ENCODE data around the gene MDM1.

MDM1 gene

DNA sequence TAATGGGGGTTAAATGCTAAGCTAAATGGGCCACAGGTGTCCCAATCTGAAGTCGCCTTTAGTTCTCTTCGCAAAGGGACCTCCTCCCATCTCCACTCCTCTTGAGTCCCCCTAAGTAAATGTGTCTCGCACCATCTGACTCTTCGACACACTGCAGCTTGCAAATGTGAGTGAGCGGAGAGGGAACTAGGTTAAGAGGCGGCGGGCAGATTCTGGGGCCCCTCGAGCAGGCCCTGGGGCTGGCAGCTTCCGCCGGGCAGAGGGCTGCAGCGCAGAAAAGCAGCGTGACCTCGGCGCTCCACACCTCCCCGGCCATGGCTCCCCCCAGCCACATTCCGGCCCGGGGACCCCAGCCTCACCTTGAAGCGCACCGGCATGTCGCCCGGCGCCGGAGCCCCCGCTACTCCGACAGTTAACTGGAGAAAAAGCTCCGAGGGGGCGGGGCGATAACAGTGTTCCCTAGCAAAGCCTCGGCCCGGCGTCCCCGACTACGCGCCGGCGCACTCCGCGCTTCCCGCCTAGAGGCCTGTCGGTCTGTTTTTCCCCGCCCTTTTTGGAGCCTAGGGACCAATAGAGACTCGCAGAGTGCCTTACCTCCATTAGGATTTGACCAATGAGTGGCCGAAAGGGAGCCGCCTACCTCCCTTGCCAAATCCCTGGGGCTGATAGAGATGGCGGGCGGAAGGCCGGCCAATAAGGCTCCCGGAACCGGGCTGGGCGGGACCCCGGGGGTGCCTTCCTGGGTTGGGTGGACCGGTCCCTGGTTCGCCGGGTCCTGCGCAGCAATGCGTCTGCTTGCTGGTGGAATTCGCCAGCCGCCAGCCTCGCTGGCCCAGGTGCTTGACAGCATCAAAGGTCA, at the start of gene MDM1:
TSS of gene MDM1 (minus strand) at position 494 of the 859 bp plus-strand sequence. CDS start at position 377, 117 bp downstream.
- peak; percentile 98 for DNase-seq

GRCh38 chr12:68381476-68382219, 49.5 kb upstream of the MDM1 start:
- no peak for DNase-seq

DNA sequence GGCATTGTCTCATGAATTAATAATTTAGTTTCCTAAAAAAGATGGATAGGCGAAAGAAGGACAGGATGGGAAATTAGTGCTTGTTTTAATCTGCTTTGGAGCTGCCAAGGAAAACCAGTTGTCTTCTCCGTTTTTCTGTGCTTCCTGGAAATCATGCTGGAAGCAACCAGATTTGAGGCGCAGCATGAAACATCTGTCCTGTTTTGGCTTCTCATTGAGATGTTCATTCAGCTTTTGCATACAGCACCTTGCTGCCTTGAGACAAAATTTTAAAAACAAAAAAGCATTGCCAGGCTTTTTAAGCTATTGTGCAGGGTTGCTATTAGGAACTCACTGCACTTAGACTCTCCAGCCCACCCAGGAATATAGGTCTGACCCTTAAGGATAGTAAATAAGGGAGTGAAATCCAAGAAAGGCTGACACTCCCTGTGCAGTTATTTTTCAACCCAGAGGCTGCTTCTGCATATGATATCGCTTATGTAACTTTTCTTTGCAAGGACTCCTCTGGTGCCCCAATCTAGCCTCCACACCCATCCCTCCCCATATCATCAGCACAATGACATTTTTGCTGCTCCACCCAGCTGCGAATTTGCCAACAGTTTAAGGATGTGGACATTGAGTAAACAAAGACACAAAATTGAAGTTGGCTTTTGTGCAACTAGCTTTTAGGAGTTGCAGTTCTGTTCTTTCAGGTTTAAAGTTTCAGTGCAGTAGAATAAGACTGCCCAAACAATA, 46.9 kb upstream of the MDM1 start:
- no peak for DNase-seq

GRCh38 chr12:68377881-68378280, 45.7 kb upstream of the MDM1 start:
- no peak for DNase-seq

GRCh38 chr12:68376901-68377300, 44.7 kb upstream of the MDM1 start:
- DNase-seq = no peak

DNA sequence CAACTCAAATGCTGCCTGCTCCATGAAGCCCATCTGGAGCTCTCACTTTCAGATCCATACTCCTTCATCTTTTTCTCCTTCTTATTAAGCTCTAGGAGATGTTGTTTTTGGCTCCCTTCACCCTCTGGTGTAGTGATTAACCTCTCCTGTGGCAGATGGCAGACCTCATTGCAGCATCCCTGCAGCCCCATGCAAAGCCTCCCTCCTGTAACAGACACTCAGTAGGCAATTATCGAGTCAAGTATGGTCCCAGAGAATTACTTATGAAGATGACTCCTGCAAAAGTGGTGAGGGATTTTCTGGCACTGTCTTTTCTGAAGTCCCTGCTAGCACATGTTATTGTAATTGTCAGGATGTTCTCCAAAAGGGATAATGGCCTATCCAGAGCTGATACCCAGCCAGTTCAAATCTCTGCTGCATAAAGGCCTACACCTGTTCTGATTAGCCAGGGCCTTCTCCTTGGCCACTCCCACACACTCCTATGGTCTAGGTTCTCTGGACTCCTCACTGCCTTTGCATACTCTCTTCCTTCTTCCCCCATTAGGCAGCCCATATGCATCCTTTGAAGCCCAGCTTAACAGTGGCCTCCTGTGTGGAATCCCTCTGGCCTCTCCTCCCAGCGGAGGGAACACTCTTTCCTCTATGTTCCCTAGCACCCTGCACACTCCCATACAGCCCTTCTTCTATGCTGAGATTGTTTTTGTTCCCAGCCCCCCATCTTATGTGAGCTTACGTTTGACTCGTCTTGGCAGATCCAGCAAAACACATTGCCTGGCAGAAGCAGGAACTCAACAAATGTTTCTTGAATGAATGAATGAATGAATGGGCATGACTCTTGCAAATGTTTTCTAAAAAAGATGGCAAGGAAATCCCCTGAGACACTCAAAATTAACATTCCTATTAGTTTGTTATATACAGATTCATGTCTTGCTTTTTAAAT, 43.9 kb upstream of the MDM1 start:
- DNase-seq = peak; percentile 84

- peak; percentile 26 for DNase-seq
These were observed 42.3 kb upstream of the MDM1 start for GRCh38 chr12:68374307-68374982.

GRCh38 chr12:68370667-68371066, 38.5 kb upstream of the MDM1 start:
- DNase-seq = no peak

DNA sequence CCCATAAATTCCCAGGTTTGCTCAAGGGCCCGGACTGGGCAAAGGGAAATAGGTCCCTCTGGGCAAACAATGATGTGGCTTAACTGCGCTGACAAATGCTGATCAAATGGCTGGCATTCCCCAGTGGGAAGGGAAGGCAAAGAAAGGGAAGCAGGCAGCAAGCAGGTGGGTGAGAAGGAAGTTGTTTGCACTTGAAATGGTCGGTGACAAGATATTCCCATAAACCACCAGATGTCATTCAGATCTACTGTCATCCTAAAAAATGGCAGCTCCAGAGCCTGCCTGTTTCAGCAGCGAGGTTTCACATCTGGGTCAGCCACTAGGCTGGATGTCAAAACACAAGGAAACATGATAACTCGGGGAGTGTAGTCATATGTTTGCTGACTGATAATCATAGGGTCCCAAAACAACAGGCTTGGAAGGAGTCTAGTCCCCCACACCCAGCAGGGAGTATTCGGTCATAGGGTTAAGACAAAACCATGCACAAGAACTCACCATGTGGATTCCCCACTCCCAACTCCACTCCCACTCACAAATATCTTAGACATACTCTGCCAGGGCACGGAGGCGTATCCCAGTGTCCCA, 37.9 kb upstream of the MDM1 start:
- DNase-seq = peak; percentile 57

DNA sequence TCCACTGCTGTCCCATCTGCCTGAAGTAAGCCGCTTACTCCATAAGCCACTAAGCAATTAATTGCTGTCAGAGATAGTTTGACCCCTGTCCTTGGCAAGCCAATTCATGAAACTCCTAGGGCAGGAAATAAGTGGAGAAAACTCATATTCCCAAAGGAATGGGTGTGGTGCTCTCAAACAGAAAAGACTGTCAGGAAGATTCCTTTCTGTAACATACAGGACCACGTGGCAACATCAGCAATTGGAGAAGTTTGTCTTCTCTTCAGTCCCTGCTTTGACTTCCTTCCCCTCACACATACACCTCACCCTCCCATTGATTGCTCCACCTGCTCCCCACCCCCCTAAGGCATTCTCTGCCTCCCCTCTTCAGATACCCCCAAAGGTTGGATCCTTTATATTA, 36.2 kb upstream of the MDM1 start:
- DNase-seq = no peak

GRCh38 chr12:68367903-68368302, 35.7 kb upstream of the MDM1 start:
- no peak for DNase-seq

GRCh38 chr12:68367116-68367515, 35.0 kb upstream of the MDM1 start:
- DNase-seq = no peak

GRCh38 chr12:68364893-68365725, 32.9 kb upstream of the MDM1 start:
- no peak for DNase-seq

DNA sequence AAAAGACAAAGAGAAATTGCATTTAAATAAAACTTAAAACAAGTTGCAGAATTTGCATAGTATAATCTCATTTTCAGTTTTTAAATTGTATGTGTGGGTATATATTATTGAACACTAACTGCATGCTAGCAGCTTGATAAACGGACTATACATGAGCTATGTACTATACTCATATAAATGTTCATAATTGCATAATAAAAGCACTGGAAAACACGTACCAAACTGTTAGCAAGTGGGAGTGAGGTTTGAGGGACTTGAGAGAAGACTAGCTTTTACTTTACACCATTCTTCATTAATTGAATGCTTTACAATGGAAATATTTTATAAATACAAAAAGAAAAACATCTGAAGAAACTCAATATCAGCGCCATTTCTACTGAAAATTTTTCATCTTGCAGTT, 32.2 kb upstream of the MDM1 start:
- no peak for DNase-seq

DNA sequence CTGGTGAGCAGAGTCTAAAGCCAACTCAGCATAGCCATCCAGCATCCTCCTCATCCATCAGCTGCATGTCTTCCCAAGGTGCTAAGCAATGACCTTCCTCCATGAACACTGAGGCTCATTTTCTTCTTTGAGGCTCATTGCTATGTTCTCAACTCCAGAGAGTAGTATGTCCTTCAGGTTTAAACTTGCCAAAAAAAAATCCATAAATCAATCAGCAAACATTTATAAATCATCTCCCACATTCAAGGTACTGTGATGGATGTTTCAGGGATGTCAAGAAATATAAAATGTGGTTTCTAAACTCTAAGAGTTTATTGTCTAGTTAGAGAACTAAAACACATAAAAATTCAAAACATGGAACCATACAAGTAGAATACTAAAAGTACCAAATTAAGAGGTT, 29.8 kb upstream of the MDM1 start:
- no peak for DNase-seq

DNA sequence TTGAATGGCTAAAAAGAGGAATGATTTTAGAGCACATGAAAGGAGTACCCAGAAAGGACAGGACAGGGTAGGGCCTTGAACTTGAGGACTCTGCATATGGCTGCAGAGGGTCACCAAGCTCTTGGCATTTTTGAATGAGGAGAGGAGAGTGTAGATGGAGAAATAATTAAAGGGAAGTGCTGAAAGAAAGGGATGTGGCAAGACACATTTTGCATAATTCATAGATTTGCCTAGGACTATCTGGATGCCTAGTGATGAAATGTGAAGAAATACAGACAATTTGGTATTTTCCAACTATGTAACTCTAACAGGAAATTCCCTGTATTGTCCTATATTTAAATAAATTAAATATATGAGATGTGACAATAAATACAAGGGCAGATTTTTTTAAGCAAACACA, 27.5 kb upstream of the MDM1 start:
- no peak for DNase-seq

GRCh38 chr12:68358532-68359485, 26.6 kb upstream of the MDM1 start:
- DNase-seq = peak; percentile 4

DNA sequence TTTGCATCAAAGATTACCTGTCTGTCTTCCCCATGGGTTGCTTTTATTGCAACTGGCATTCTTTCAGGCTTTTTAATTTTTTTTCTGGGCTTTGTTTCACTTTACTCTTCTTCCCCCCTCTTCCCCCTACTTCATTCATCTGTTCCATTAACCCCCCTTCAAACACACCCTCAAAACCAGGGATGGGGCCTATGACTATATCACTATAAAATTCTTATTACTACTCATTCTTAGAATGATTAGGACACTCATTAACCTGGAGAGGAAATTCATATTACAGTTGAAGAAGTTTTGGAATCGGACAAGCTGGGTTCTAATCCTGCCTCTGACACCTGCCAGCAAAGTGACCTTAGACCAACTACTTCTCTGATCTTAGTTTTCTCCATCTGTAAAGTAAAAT, 24.8 kb upstream of the MDM1 start:
- DNase-seq = no peak

- DNase-seq = no peak
These were observed 24.0 kb upstream of the MDM1 start for GRCh38 chr12:68356060-68356695.
